SK-N-SH treated with all-trans-retinoic acid at 6 μM for 48 hours (cell line): ENCODE measurements around the gene KAT2B.

Experiments
- BACH2 ChIP-seq: fragments of 250-450 bp; sonication (Bioruptor Pico); IDR thresholded peaks from 2 replicates; pipeline ENCODE4 v1.9.0; 2021; ENCODE audit warnings: mild to moderate bottlenecking, borderline replicate concordance
- CREB5 ChIP-seq: fragments of 250-450 bp; sonication (Bioruptor Pico); IDR thresholded peaks from 2 replicates; pipeline ENCODE4 v1.5.1; 2020; ENCODE audit warnings: low read depth, mild to moderate bottlenecking, moderate library complexity
- CSDC2 ChIP-seq: fragments of 250-450 bp; sonication (Bioruptor Pico); IDR thresholded peaks from 2 replicates; pipeline ENCODE4 v1.5.0; 2020; ENCODE audit warnings: mild to moderate bottlenecking, moderate library complexity
- CSRNP3 ChIP-seq: fragments of 250-450 bp; sonication (Bioruptor Pico); IDR thresholded peaks from 2 replicates; pipeline ENCODE4 v1.5.1; 2021; ENCODE audit warnings: mild to moderate bottlenecking, moderate library complexity
- ISL1 ChIP-seq: fragments of 250-450 bp; sonication (Bioruptor Pico); IDR thresholded peaks from 2 replicates; pipeline ENCODE4 v2.1.2; 2022; ENCODE audit warnings: mild to moderate bottlenecking, moderate library complexity
- PATZ1 ChIP-seq: fragments of 250-450 bp; sonication (Bioruptor Pico); IDR thresholded peaks from 2 replicates; pipeline ENCODE4 v1.8.0; 2020; ENCODE audit warnings: mild to moderate bottlenecking, moderate library complexity, borderline replicate concordance

- TF ChIP-seq CSDC2 (CRISPR knock-in tag) (no peak), CREB5 (CRISPR knock-in tag) (no peak), ISL1 (CRISPR knock-in tag) (no peak), CSRNP3 (CRISPR knock-in tag) (no peak), BACH2 (CRISPR knock-in tag) (no peak), PATZ1 (CRISPR knock-in tag) (no peak)
These were observed 96.0 kb downstream of the KAT2B start for GRCh38 chr3:20136231-20136630.
